Stimulated activated CD4-positive, alpha-beta T cell treated with anti-CD3 and anti-CD28 coated beads, Interleukin-1b, Interleukin-23, amount 100 ng/mL, for 48 hours (primary cell): ENCODE data around the gene SDC4.
"Not testable (repeated sequence)": the region's sequence is repeated elsewhere in the genome, so short reads cannot be mapped to it uniquely, and the experiment has no call there.

Experiments used
- DNase-seq: peaks from one replicate; pipeline ENCODE4 v3.0.0-alpha.2; 2020

The SDC4 gene

DNA sequence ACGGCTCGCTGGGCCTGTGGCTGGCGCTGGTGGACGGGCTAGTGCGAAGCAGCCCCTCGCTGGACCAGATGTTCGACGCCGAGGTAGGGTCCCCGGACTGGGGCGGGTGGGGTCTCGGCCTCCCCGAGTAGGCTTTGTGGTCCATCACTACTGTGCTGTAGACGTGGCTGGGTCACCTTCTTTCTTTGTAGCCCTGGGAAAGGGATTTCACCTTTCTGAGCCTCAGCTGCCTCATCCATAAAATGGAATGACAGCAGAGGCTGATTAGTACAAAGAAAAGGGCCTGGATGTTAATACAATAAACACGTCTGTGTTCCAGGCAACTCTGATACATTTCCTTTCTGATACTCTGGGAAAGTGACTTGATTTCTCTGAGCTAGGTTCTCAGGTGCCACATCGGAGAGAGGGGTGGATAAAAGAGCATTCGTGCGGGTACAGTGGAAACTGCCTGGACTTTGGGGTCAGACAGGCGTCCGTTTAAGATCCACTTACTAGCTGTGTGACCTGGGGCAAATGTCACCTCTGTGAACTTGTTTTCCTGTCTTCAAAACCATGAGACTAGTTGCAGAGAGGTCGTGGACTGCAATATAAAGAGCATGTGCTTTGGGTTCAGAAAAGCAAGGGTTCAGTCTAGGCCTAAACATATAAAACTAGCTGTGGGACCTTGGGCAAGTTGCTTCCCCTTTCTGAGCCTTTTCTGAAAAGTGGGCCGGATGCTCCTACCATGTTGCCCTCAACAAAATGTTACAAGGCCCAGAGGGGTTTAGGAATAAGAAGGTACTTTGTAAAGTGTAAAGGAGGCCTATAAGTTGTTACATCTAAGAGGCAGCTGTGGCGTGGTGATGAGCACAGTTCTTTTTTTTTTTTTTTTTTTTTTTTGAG, 15.6 kb upstream of the SDC4 start:
- DNase-seq, result no peak

GRCh38 chr20:45362804-45363610, 14.8 kb upstream of the SDC4 start, which contains the start of gene SYS1:
Gene SYS1, plus strand, starts transcription at chr20:45363156. Its CDS starts 376 bp downstream, at chr20:45363532.
- peak; percentile 99 for DNase-seq

GRCh38 chr20:45361793-45362192, 13.6 kb upstream of the SDC4 start:
- DNase-seq, result no peak

GRCh38 chr20:45359406-45360148, 11.4 kb upstream of the SDC4 start:
- DNase-seq, result no peak

GRCh38 chr20:45359069-45359405, 10.8 kb upstream of the SDC4 start:
- DNase-seq, result no peak

DNA sequence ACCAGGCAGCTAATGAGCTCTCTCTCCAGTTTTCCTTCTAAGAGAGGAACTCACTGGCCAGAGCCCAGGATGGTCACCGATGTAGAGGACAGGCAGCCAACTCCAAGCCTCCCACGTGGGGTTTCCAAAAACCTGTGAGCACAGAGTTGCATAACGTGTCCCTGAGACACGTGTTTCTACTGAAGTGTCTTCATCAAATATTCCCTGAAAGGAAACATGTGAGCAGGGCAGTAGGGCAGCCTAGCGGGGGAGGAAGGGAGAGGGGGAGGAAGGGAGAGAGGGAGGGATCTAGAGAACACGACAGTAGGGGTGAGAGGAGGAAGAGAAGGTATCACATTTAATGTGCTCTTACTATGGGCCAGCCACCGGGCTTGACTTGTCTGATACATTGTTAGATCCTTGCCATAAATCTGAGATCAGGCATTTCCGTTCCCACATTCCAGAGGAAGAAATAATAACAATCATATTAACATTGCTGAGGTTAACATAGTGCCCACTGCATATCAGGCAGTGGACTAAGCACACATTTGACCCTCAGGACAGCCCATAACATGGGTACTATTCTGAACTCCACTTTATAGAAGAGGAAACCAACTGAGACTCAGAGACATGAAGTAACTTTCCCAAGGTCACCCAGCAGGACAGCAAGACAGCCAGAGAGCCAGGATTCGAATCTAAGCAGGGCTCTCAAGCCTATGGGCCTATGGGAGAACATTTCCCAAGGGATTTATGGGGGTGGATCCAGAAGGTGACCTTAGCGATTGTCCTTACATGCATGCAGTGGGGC, 10.3 kb upstream of the SDC4 start:
- DNase-seq, result no peak

GRCh38 chr20:45355209-45356084, 7.2 kb upstream of the SDC4 start:
- DNase-seq, result no peak

GRCh38 chr20:45354423-45355208, 6.4 kb upstream of the SDC4 start:
- DNase-seq, result peak; percentile 25

DNA sequence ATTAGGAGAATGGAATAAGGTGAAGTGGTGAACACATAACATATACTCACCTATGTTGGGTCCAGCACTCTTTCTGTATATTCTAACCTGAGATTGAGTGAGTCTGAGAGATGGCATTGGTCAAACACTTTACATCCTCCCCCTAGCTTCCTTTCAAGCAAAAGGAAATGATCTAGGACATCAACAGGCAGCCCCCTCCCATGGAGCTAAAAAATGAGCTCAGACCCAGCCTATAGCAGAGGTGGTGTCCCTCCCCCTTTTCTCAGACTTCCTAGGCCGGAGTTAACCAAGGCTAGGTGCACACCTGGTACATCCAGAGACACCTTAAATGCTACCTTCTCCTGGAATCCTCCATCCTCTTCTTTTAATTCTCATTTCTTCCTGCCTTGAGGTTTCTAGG, 5.5 kb upstream of the SDC4 start:
- DNase-seq, result no peak

DNA sequence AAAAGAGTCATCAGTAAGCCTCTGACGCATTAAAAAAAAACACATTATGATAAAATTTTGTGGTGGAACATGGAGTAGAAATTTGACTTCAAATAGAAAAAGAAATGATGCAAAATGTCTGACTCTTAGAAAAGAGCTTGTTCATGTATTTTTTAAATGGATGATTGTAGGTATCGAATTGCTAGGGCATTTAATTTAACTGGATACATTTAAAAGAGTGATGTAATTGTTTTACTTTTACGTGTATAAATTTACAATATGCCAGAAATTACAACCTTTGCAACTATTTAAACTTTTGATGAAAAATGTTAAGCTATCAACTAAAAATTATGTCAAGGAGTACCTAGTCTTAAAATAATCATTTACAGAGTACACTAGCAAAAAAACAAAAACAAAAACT, 4.5 kb upstream of the SDC4 start:
- DNase-seq, result no peak

GRCh38 chr20:45350795-45351194, 2.6 kb upstream of the SDC4 start:
- DNase-seq, result not testable (repeated sequence)

DNA sequence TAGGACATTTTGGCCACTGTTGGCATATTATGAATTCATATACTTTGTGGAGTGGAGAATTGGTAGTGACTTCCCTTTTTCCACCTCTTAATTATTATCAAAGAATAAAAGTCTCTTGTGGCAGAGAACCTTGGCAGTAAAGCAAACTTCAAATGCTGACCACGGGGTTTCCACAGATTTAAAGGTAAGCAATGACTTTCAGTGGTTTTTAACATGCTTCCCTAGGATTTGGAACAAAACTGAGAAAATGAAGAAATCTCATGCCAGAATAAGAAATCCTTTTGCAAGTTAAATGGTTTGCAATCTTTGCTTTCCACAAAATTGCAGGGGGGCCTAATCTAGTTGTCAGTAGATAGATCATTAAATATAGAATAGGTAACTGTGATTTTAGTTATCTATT, 2.0 kb upstream of the SDC4 start:
- no peak for DNase-seq

DNA sequence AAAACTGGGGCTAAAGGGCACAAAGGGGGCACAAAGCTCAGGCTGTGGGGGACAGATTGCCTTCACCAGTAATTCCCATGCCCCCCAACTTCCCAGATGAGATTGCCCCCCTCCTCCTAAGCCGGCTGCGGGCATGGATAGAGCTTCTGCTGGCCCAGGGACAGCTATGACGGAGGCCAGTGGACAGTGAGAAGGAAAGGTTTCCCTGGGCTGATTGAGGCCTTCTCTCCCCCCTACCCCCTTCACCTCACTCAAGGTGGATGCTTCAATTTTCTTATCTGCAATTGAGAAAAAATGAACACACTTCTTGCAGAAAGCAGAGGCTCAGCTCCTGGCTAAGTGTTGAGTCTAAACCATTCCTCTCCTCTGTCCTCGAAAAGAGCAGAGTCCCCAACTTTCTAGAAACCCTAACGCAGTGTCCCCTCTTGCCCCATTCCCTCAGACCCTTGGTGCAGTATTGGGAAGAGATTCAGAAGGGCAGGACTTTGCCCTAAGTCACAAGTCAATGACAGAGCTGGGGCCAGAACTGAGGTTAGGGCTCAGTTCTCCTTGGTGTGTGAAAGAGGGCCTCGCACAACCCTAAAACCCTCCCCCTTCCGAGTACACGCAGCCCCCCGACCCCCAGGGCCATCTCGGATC, 808 bp downstream of the SDC4 start:
- no peak for DNase-seq

- DNase-seq, result no peak
Measured at GRCh38 chr20:45346851-45347250, 1.4 kb downstream of the SDC4 start.

- DNase-seq, result no peak
Measured at GRCh38 chr20:45346291-45346718, 1.9 kb downstream of the SDC4 start.

- DNase-seq, result no peak
Measured at GRCh38 chr20:45345104-45345936, 2.9 kb downstream of the SDC4 start.

DNA sequence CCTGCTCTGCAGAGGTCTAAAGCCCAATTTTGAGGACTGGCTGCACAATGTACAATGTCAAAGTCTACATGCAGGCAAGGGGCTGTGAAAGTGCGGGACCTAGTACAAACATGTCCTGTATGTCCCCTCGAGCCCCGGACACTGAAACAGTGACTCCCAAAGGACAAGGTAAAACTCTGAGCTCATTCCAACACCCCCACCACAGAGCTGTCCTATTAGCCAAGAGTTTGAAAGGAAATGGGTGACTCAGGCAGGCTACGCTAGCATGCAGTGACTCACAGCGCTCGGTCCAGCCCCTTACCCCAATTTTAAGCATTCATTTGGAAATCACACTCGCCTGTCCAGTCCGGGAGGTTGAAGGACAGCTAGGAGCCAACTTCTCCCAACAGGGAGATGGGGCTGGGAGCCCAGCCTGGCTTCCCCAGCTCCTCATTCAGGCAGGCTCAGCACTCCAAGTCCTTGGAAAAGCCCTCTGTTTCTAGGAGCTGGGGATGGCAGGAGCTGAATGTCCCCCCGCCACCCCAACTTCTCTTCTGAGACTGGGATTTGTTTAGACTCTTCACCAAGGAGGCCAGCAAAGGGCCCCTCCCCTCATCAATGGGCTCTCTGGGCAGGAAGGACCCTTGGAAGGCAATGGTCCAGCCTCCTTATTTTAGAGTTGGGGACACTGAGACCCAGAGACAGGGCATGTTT, 3.9 kb downstream of the SDC4 start:
- DNase-seq, result no peak

DNA sequence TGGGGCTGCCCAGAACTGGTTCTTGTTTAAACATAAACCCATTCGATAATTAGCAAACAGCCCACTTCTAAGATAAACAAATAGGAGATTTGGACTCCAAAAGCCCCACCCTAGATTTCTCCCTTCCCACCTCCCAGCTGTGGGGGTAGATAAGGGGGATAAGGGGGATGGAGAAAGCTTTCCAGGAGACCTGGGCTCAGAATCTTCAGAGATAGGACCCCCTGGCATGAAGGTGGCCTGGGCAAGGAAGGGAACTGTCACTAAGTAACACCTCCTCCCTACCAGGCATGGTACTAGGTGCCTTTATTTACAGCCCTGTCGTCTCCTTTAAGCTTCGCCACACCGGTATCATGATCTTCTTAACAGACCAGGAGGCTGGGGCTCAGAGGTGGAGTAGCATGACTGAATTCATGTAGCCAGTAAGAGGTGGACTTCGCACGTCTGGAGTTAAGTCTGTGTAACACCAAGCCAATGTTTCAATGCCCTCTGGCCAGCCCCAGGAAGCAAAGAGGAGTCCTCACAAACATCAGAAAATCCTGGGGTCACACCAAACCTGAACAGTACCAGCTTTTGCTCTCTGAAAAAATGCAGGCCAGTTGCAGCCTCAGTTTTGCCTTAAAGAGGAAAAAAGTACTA, 4.6 kb downstream of the SDC4 start:
- DNase-seq, result no peak
